Heart right ventricle (tissue), 16 donors: ENCODE measurements around the gene PTGES3L. TPM values are rescaled to one million over a fixed set of nuclear protein-coding genes. Genes with fewer than 3 reads are reported as not detected.

Experiments used
- ATAC-seq, 8 donors: fragments of 200-7000 bp; cut with Tn5 transposase; one replicate each; pipeline ENCODE4 v1.9.1; 2020; ENCODE audit warnings: mild to moderate bottlenecking in 8 of 8, moderate library complexity in 8 of 8, moderate number of reproducible peaks in 1 of 8
- DNase-seq, 2 donors: peaks; one replicate each; pipeline ENCODE4 v3.0.0-alpha.2; 2020
- H3K27ac ChIP-seq, 10 donors: fragments of 200-600 bp; sonication (generic) in 2 of 10; one replicate each; pipeline versions ENCODE4 v1.5.0 to v1.8.0; 2020 to 2022; ENCODE audit warnings: mild to moderate bottlenecking in 3 of 10
- H3K27me3 ChIP-seq, 7 donors: fragments of 200-600 bp; one replicate each; pipeline ENCODE4 v1.8.0; 2021 to 2022; ENCODE audit warnings: mild to moderate bottlenecking in 2 of 7
- H3K36me3 ChIP-seq, 9 donors: fragments of 200-600 bp; sonication (generic) in 1 of 9; one replicate each; pipeline versions ENCODE4 v1.5.0 to v1.8.0; 2020 to 2022; ENCODE audit warnings: mild to moderate bottlenecking in 2 of 9
- H3K4me1 ChIP-seq, 9 donors: fragments of 200-600 bp; sonication (generic) in 1 of 9; one replicate each; pipeline versions ENCODE4 v1.5.0 to v1.8.0; 2020 to 2022; ENCODE audit warnings: mild to moderate bottlenecking in 4 of 9
- H3K4me3 ChIP-seq, 10 donors: fragments of 200-600 bp; sonication (generic) in 2 of 10; one replicate each; pipeline versions ENCODE4 v1.5.0 to v1.8.0; 2020 to 2022; ENCODE audit warnings: mild to moderate bottlenecking in 7 of 10, moderate library complexity in 2 of 10
- H3K9me3 ChIP-seq, 11 donors: fragments of 200-600 bp in 10 of 11; sonication (generic) in 2 of 11; one replicate each; pipeline versions ENCODE4 v1.5.0 to v1.8.0; 2013 to 2022; ENCODE audit warnings: mild to moderate bottlenecking in 2 of 11, control low read depth in 1 of 11, moderate library complexity in 1 of 11
- CTCF ChIP-seq, 9 donors: fragments of 200-600 bp; sonication (generic) in 2 of 9; IDR thresholded peaks; one replicate each; pipeline versions ENCODE4 v1.5.0 to v1.8.0; 2021 to 2022; ENCODE audit warnings: antibody characterized with exemption in 9 of 9, mild to moderate bottlenecking in 5 of 9, moderate library complexity in 1 of 9
- WGBS, 2 donors: extraction: QIAGEN DNeasy Blood & Tissue Kit; methylation state at CpG; one replicate each; pipeline ENCODE4 v1.1.7; 2013; ENCODE audit warnings: inconsistent platforms in 1 of 2; 5-methylcytosine and 5-hydroxymethylcytosine counted together
- intact Hi-C, 10 donors: fragments of 100-400 bp; cut with DNase I; formaldehyde crosslinking; loops; one replicate each; pipeline versions ENCODE4 v1.11.1 to v1.14.2; 2022
- polyA plus RNA-seq, 2 donors: library from polyadenylated mRNA; stranded (reverse); fragments of 200-250 nt; gene quantifications; one replicate each; pipeline ENCODE4 v1.2.3, GENCODE V29; 2013
- total RNA-seq, 10 donors: library from RNA; stranded (reverse); fragmentation: NEBNext Ultra II Directional in 3 of 10; extraction: Animal tissue kit (Norgen Biotek cat#: 25700) in 3 of 10; gene quantifications; one replicate each; pipeline versions ENCODE4 v1.2.1 to v1.2.4, GENCODE V29; 2021 to 2023
- donor health status: Arrhythmogenic right ventricular cardiomyopathy.
- donor health status: ischemic (EF 13 %, LVEDD 7.1; RV severe dilation, severe dysfunction).
- donor health status: healthy with polysubstance abuse.
- donor health status: DM: no; HTN: yes; CAD: no.
- donor health status: DM: no; HTN: no; CAD: no.
- donor health status: ischemic (EF 25% LVEDD 6.9; RV normal size, moderate dysfunction).
- donor health status: ischemic (EF 25% LVEDD 5.7; RV mildly dilated, moderate dysfunction).
- donor health status: healthy.
- donor health status: DM: yes; HTN: yes; CAD: no.
- donor health status: Ischemic cardiomyopathy.
- donor health status: ischemic (EF 35%, LVEDD 5.7; RV mildly dilated, moderate dysfunction).
- donor health status: nonischemic (EF 11% LVEDD 7.7; RV severe dilation, severe dysfunction).
- donor health status: DM: yes; HTN: yes; CAD: no.
- donor health status: PGD.
- donor health status: ischemic (EF 29% LVEDD 5.4; RV normal size, mild dysfunction).
- donor health status: nonischemic (EF 23%, LVEDD 6.1; RV moderate dilation, normal function).

PTGES3L gene
- total and polyA plus RNA-seq, 12 donors, result 33.9 to 58.8 (median 40.5) TPM

DNA sequence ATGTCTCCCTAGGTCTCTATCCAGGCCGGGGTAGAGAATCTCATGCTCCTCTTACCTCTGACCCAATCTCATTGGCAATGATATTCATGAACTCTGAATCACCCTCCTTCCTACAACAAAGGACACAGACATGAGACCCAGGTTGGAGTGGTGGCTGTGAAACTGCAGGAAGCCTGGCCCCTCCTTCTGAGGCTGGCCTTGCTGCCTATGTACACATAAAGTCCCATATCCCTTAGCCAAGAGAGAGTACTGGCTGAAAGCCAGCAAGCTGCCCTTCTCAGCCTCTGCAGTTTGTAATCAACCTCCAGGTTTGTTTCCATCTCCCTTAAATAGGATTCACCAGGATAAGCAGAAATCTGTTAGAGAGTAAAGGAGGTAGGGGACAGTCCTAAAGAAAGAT lies 26.2 kb downstream of the PTGES3L start:
- ATAC-seq, result peak in 3 of 8 donors; percentile 29 to 43 (median 37)

DNA sequence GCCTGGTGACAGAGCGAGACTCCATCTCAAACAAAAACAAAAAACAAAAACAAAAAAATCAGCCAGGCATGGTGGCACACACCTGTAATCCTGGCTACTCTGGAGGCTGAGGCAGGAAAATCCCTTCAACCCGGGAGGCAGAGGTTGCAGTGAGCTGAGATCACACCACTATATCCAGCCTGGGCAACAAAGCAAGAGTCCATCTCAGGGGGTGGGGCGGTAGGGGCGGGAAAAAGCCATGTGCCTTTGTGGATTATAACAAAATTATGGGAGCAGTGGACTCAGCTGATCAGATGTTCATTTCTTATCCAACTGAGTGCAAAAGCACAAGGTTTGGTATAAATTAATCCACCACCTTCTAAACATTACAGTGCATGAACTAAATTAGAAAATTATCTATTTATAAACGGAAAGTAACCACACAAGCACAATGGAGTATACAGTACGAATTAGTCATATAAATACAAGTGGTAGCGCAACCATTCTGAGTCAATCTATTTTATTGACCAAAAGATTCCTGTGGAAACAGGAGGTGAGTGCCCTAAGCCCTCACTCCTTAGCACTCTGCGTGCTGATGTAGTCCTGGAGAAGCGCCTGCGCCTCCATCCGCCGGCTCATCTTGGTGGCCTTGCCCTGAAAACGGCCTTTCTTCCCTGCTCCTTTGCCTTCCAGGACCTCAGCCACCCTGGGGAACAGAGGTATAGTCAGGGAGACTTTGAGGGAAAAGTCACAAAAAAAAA lies 29.7 kb downstream of the PTGES3L start:
- DNase-seq (no peak), ATAC-seq (no peak)
- Histone ChIP-seq H3K4me3 (no peak overlapping the region), H3K4me1 (peaks cover 0 to 7% (median 0%) of the 10 kb centered on the region in 9 donors), H3K27ac (no peak overlapping the region), H3K27me3 (no peaks in the 10 kb centered on the region), H3K9me3 (no peaks in the 10 kb centered on the region), H3K36me3 (peaks cover 5 to 74% (median 54%) of the 10 kb centered on the region in 9 donors)
- intact Hi-C loops, result loop anchor here in 1 of 10 donors (10.0 kb wide), 1 partner anchor 735 kb away; no protein-coding TSS in a partner anchor
- no peak for TF ChIP-seq CTCF (IDR thresholded peaks at IDR 0.05)
- WGBS, 2 donors, result 92 to 93% methylated on average over 13 of the region's 13 CpGs

More for the DNA sequence above, 26.2 kb downstream of the PTGES3L start:
- Histone ChIP-seq H3K9me3 (no peaks in the 10 kb centered on the region), H3K36me3 (peaks cover 6 to 99% (median 74%) of the 10 kb centered on the region in 9 donors), H3K27ac (no peak overlapping the region), H3K4me1 (no peaks in the 10 kb centered on the region), H3K4me3 (no peak overlapping the region), H3K27me3 (no peaks in the 10 kb centered on the region)
- no peak for TF ChIP-seq CTCF (IDR thresholded peaks at IDR 0.05)
- DNase-seq, result no peak
- intact Hi-C loops, result loop anchor here in 1 of 10 donors (10.0 kb wide), 1 partner anchor 739 kb away; no protein-coding TSS in a partner anchor
- WGBS, 2 donors, result 96 to 100% methylated on average over 1 of the region's 1 CpG

- no peak for DNase-seq
Observed at GRCh38 chr17:42946812-42947211, 33.1 kb downstream of the PTGES3L start.

DNA sequence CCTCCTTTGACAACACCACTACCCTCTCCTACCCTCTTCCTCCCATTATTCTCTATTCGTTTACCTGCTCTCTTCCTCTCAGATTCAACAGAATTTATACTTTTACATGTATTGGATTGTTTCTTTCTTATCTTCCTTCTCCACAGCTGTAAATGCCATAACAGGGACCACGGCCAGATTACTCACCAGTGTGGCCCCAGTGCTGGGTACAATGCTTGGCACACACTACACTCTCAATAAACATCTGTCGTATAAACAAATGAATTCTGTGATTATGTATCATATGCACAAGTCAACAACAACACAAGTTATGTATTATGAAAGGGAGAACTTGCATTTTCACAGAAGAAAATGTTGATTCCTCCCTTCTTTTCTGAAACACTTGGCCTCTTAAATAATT lies 35.7 kb downstream of the PTGES3L start:
- DNase-seq (no peak), ATAC-seq (no peak)
- no peaks in the 10 kb centered on the region for H3K9me3 ChIP-seq
- no peak overlapping the region for H3K27ac ChIP-seq
- peaks cover 0 to 14% (median 5%) of the 10 kb centered on the region in 9 donors for H3K36me3 ChIP-seq
- intact Hi-C loops, result loop anchor here in 1 of 10 donors (10.0 kb wide), 1 partner anchor 229 kb away; no protein-coding TSS in a partner anchor
- H3K4me3 ChIP-seq, result no peak overlapping the region
- 48 to 56% methylated on average over 3 of the region's 3 CpGs for WGBS, 2 donors
- peaks cover 0 to 7% (median 0%) of the 10 kb centered on the region in 9 donors for H3K4me1 ChIP-seq
- H3K27me3 ChIP-seq, result peaks cover 0 to 4% (median 0%) of the 10 kb centered on the region in 7 donors
- no peak for TF ChIP-seq CTCF (IDR thresholded peaks at IDR 0.05)

More at GRCh38 chr17:42946812-42947211, 33.1 kb downstream of the PTGES3L start:
- Histone ChIP-seq H3K4me3 (no peak overlapping the region), H3K36me3 (peaks cover 0 to 40% (median 22%) of the 10 kb centered on the region in 9 donors), H3K27me3 (no peaks in the 10 kb centered on the region), H3K9me3 (no peaks in the 10 kb centered on the region), H3K27ac (no peak overlapping the region), H3K4me1 (peaks cover 0 to 7% (median 0%) of the 10 kb centered on the region in 9 donors)
- TF ChIP-seq CTCF (IDR thresholded peaks at IDR 0.05), result no peak
- 88 to 100% methylated on average over 1 of the region's 1 CpG for WGBS, 2 donors
- no peak for ATAC-seq
- intact Hi-C loops, result loop anchor here in 1 of 10 donors (10.0 kb wide), 1 partner anchor 232 kb away; no protein-coding TSS in a partner anchor
